ENCODE data around the gene GPR25.

DNA sequence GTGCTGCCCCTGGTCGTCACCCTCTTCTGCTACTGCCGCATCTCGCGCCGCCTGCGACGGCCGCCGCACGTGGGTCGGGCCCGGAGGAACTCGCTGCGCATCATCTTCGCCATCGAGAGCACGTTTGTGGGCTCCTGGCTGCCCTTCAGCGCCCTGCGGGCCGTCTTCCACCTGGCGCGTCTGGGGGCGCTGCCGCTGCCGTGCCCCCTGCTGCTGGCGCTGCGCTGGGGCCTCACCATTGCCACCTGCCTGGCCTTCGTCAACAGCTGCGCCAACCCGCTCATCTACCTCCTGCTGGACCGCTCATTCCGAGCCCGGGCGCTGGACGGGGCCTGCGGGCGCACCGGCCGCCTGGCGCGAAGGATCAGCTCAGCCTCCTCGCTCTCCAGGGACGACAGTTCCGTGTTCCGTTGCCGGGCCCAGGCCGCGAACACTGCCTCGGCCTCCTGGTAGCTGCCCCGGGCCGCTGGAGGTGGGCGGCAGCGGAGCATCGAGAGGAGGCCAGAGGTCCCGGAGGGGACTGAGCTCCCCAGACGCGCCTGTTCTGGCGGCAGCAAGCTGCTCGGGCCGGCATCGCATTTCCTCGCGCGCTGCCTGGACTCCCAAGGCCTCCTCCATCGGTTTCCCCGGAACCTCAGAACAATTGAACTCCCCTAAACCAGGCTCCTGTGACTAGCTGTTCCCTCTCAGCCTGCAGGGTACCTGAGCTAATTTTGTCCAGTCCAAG, 1.1 kb downstream of the GPR25 start:
- TF ChIP-seq POLR2A (IDR thresholded peaks at IDR 0.05) = no peak
- TF ChIP-seq, protein P1, sequence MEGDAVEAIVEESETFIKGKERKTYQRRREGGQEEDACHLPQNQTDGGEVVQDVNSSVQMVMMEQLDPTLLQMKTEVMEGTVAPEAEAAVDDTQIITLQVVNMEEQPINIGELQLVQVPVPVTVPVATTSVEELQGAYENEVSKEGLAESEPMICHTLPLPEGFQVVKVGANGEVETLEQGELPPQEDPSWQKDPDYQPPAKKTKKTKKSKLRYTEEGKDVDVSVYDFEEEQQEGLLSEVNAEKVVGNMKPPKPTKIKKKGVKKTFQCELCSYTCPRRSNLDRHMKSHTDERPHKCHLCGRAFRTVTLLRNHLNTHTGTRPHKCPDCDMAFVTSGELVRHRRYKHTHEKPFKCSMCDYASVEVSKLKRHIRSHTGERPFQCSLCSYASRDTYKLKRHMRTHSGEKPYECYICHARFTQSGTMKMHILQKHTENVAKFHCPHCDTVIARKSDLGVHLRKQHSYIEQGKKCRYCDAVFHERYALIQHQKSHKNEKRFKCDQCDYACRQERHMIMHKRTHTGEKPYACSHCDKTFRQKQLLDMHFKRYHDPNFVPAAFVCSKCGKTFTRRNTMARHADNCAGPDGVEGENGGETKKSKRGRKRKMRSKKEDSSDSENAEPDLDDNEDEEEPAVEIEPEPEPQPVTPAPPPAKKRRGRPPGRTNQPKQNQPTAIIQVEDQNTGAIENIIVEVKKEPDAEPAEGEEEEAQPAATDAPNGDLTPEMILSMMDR (IDR thresholded peaks at IDR 0.05) = no peak

All from esophagus squamous epithelium (tissue), 4 donors.